ENCODE data around the gene ATP2B3. TPM values are rescaled to one million over a fixed set of nuclear protein-coding genes. Genes with fewer than 3 reads are reported as not detected.

The ATP2B3 gene
- total RNA-seq, 1 donor from 2014 or later, result 0.83 TPM

GRCh38 chrX:153631907-153632594, 114.6 kb downstream of the ATP2B3 start:
- peaks cover 16% of the 10 kb centered on the region for H3K9me3 Mint-ChIP-seq
- H3K36me3 Mint-ChIP-seq, result no peaks in the 10 kb centered on the region
- H3K27ac Mint-ChIP-seq, result no peak overlapping the region
- no peak for TF ChIP-seq CTCF (IDR thresholded peaks at IDR 0.05; ENCODE audit: unreplicated experiment)
- H3K4me3 Mint-ChIP-seq, result no peak overlapping the region
- H3K27me3 Mint-ChIP-seq (ENCODE audit: low read depth), result peaks cover 9% of the 10 kb centered on the region
- DNase-seq (ENCODE audit: low spot score in 2 of 2, unreplicated experiment in 2 of 2), result no peak
- H3K4me1 Mint-ChIP-seq, result peaks cover 8% of the 10 kb centered on the region

Other genes with a start within 250 kb of the ATP2B3 start
- not detected in 3 replicates for gene PNMA6F, start 195.9 kb upstream of the ATP2B3 start, total RNA-seq
- gene ZNF275, start 183.5 kb upstream of the ATP2B3 start, total RNA-seq, result 16.0 to 17.6 TPM (median 17.5 TPM) in 3 replicates
- gene PNMA6E, start 116.3 kb upstream of the ATP2B3 start, total RNA-seq, result not detected in 3 replicates
- gene ZFP92, start 106.2 kb upstream of the ATP2B3 start, total RNA-seq, result 1.3 to 1.4 TPM (median 1.3 TPM) in 3 replicates
- gene TREX2, start 71.6 kb upstream of the ATP2B3 start, total RNA-seq, result 0.72 to 0.97 TPM (median 0.83 TPM) in 3 replicates
- 22.9 to 25.1 TPM (median 24.7 TPM) in 3 replicates for gene HAUS7, start 47.1 kb upstream of the ATP2B3 start, total RNA-seq
- gene BGN, start 22.7 kb upstream of the ATP2B3 start, total RNA-seq, result 114 to 121 TPM (median 121 TPM) in 3 replicates
- 17.2 to 19.1 TPM (median 17.3 TPM) in 3 replicates for gene CCNQ, start 81.5 kb downstream of the ATP2B3 start, total RNA-seq
- 3.5 to 4.2 TPM (median 3.7 TPM) in 3 replicates for gene DUSP9, start 129.6 kb downstream of the ATP2B3 start, total RNA-seq
- gene PNCK, start 156.2 kb downstream of the ATP2B3 start, total RNA-seq, result 28.2 to 35.1 TPM (median 28.5 TPM) in 3 replicates
- gene SLC6A8, start 170.3 kb downstream of the ATP2B3 start, total RNA-seq, result 65.3 to 68.0 TPM (median 65.6 TPM) in 3 replicates
- gene BCAP31, start 206.7 kb downstream of the ATP2B3 start, total RNA-seq, result 116 to 121 TPM (median 118 TPM) in 3 replicates
- gene ABCD1, start 207.2 kb downstream of the ATP2B3 start, total RNA-seq, result 15.4 to 18.3 TPM (median 15.4 TPM) in 3 replicates
- gene PLXNB3, start 246.6 kb downstream of the ATP2B3 start, total RNA-seq, result 3.6 to 4.3 TPM (median 4.3 TPM) in 3 replicates